ENCODE measurements around the gene LYPD6B. TPM values are rescaled to one million over a fixed set of nuclear protein-coding genes. Genes with fewer than 3 reads are reported as not detected.
A peak's percentile ranks its signal among the peaks of the same experiment; 100 is the strongest.

LYPD6B gene
- total RNA-seq, 2 experiments from 2014 or later = not detected

GRCh38 chr2:149148194-149149006 lies 109.9 kb downstream of the LYPD6B start:
- DNase-seq = no peak
- no peaks in the 10 kb centered on the region for H3K4me1 Mint-ChIP-seq (ENCODE audit: low read depth)
- H3K9me3 Mint-ChIP-seq = no peaks in the 10 kb centered on the region
- H3K27ac Mint-ChIP-seq = no peak overlapping the region
- H3K4me3 Mint-ChIP-seq = no peak overlapping the region
- peaks cover 8% of the 10 kb centered on the region for H3K27me3 Mint-ChIP-seq
- H3K36me3 Mint-ChIP-seq = no peaks in the 10 kb centered on the region
- intact Hi-C loops (cut with micrococcal nuclease) = no loop called here
- ChIA-PET POLR2A (no interaction called here), CTCF (no interaction called here)

DNA sequence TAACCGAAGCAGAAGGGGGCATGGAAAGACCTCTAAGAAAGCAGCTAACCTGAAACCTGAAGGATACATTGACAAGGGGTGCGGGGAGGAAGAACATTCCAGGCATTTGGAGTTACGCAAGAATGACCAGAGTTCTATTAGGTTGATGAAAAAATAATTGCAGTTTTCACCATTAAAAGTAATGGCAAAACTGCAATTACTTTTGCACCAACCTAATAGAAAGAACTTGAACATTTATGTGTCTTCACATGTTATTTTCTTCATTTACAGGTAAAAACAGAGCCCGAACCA lies 110.5 kb downstream of the LYPD6B start:
- H3K36me3 Mint-ChIP-seq = no peaks in the 10 kb centered on the region
- H3K27me3 Mint-ChIP-seq = peaks cover 10% of the 10 kb centered on the region

GRCh38 chr2:149152469-149152953 lies 114.0 kb downstream of the LYPD6B start:
- H3K4me1 Mint-ChIP-seq (ENCODE audit: low read depth) = no peaks in the 10 kb centered on the region

More for the DNA sequence above, 110.5 kb downstream of the LYPD6B start:
- H3K9me3 Mint-ChIP-seq = no peaks in the 10 kb centered on the region
- H3K4me1 Mint-ChIP-seq (ENCODE audit: low read depth) = no peaks in the 10 kb centered on the region
- H3K27ac Mint-ChIP-seq = no peak overlapping the region
- H3K4me3 Mint-ChIP-seq = no peak overlapping the region
- DNase-seq = no peak
- CTCF ChIA-PET = no interaction called here
- POLR2A ChIA-PET = no interaction called here
- intact Hi-C loops (cut with micrococcal nuclease) = no loop called here

GRCh38 chr2:149155196-149155969 lies 116.9 kb downstream of the LYPD6B start:
- intact Hi-C loops (cut with micrococcal nuclease) = no loop called here
- Mint-ChIP-seq H3K4me1 (ENCODE audit: low read depth) (peaks cover 3% of the 10 kb centered on the region), H3K4me3 (no peak overlapping the region), H3K9me3 (no peaks in the 10 kb centered on the region), H3K36me3 (no peaks in the 10 kb centered on the region), H3K27me3 (peaks cover 8% of the 10 kb centered on the region), H3K27ac (no peak overlapping the region)
- no peak for DNase-seq
- POLR2A ChIA-PET = no interaction called here
- CTCF ChIA-PET = no interaction called here

More at GRCh38 chr2:149152469-149152953, 114.0 kb downstream of the LYPD6B start:
- H3K9me3 Mint-ChIP-seq = no peaks in the 10 kb centered on the region
- H3K27me3 Mint-ChIP-seq = peaks cover 7% of the 10 kb centered on the region
- DNase-seq = no peak
- ChIA-PET CTCF (no interaction called here), POLR2A (no interaction called here)
- no peak overlapping the region for H3K4me3 Mint-ChIP-seq
- no peak overlapping the region for H3K27ac Mint-ChIP-seq
- no peaks in the 10 kb centered on the region for H3K36me3 Mint-ChIP-seq
- intact Hi-C loops (cut with micrococcal nuclease) = no loop called here

GRCh38 chr2:149155988-149156387 lies 117.5 kb downstream of the LYPD6B start:
- Mint-ChIP-seq H3K9me3 (no peaks in the 10 kb centered on the region), H3K4me3 (no peak overlapping the region), H3K4me1 (ENCODE audit: low read depth) (peaks cover 9% of the 10 kb centered on the region), H3K27ac (no peak overlapping the region), H3K27me3 (peaks cover 10% of the 10 kb centered on the region), H3K36me3 (no peaks in the 10 kb centered on the region)
- ChIA-PET POLR2A (no interaction called here), CTCF (no interaction called here)
- intact Hi-C loops (cut with micrococcal nuclease) = no loop called here
- no peak for DNase-seq

GRCh38 chr2:149156971-149157740 lies 118.7 kb downstream of the LYPD6B start:
- ChIA-PET CTCF (no interaction called here), POLR2A (no interaction called here)
- peaks cover 17% of the 10 kb centered on the region for H3K4me1 Mint-ChIP-seq (ENCODE audit: low read depth)
- no peak for DNase-seq
- H3K36me3 Mint-ChIP-seq = no peaks in the 10 kb centered on the region
- H3K27ac Mint-ChIP-seq = no peak overlapping the region
- intact Hi-C loops (cut with micrococcal nuclease) = no loop called here
- H3K4me3 Mint-ChIP-seq = no peak overlapping the region
- no peaks in the 10 kb centered on the region for H3K9me3 Mint-ChIP-seq
- peaks cover 10% of the 10 kb centered on the region for H3K27me3 Mint-ChIP-seq

DNA sequence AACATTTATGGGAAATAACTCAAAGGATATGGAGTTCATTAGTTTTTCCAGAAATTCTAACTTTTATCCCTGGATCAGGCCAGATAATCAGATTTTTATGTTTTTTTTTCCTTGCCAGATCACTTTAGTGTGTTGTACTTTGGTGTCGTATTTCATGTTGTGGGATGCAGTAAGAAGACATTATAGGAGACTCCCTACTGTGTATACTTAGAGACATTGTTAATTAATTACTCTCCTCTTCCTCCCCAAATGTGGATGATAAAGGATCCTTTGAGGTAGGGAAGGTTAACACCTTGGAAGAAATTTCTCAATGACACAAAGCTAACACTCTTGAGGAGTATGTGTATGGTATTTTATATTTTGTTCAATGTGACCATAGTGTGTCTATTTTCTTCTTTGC lies 120.5 kb downstream of the LYPD6B start:
- Mint-ChIP-seq H3K4me3 (no peak overlapping the region), H3K4me1 (ENCODE audit: low read depth) (peaks cover 17% of the 10 kb centered on the region), H3K27me3 (peaks cover 9% of the 10 kb centered on the region), H3K36me3 (no peaks in the 10 kb centered on the region), H3K9me3 (no peaks in the 10 kb centered on the region), H3K27ac (no peak overlapping the region)
- CTCF ChIA-PET = no interaction called here
- POLR2A ChIA-PET = no interaction called here
- no peak for DNase-seq
- intact Hi-C loops (cut with micrococcal nuclease) = no loop called here

DNA sequence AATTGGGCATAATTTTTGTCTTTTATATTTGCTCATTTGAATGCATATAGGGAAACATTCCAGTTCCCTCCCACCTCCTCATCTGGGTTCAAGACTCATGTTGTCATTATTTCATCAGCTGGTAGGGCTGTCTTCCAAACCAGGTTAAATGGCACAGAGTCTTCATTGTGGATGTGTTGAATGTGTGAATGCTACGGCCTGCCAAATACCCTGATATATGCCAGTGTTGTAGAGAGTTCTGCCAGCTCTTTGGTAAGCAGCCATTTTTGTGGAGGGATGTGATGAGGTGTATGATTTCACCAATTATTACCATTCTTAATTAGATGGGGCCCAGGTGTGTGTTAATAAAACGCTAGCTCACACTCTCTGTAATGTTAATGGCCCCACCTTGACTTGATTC lies 121.7 kb downstream of the LYPD6B start:
- no peaks in the 10 kb centered on the region for H3K36me3 Mint-ChIP-seq
- DNase-seq = no peak
- peaks cover 17% of the 10 kb centered on the region for H3K4me1 Mint-ChIP-seq (ENCODE audit: low read depth)
- POLR2A ChIA-PET = no interaction called here
- H3K4me3 Mint-ChIP-seq = no peak overlapping the region
- peaks cover 9% of the 10 kb centered on the region for H3K27me3 Mint-ChIP-seq
- H3K27ac Mint-ChIP-seq = no peak overlapping the region
- intact Hi-C loops (cut with micrococcal nuclease) = loop anchor here (5.0 to 10.0 kb wide), 3 partner anchors 73 to 405 kb away; no protein-coding TSS in a partner anchor
- H3K9me3 Mint-ChIP-seq = no peaks in the 10 kb centered on the region
- CTCF ChIA-PET = interaction anchor here (1.3 kb wide), 1 partner anchor 10 kb away, joined by 3 read pairs; no protein-coding TSS in a partner anchor

- Mint-ChIP-seq H3K27me3 (peaks cover 11% of the 10 kb centered on the region), H3K36me3 (no peaks in the 10 kb centered on the region), H3K4me1 (ENCODE audit: low read depth) (peaks cover 17% of the 10 kb centered on the region), H3K9me3 (no peaks in the 10 kb centered on the region), H3K27ac (no peak overlapping the region), H3K4me3 (no peak overlapping the region)
- intact Hi-C loops (cut with micrococcal nuclease) = loop anchor here (1.0 to 10.0 kb wide), 4 partner anchors 9 to 404 kb away; no protein-coding TSS in a partner anchor
- ChIA-PET POLR2A (no interaction called here), CTCF (interaction anchor here (1.3 kb wide), 1 partner anchor 9 kb away, joined by 3 read pairs; no protein-coding TSS in a partner anchor)
- DNase-seq = peak; percentile 43
Observed at GRCh38 chr2:149160701-149161217, 122.3 kb downstream of the LYPD6B start.

DNA sequence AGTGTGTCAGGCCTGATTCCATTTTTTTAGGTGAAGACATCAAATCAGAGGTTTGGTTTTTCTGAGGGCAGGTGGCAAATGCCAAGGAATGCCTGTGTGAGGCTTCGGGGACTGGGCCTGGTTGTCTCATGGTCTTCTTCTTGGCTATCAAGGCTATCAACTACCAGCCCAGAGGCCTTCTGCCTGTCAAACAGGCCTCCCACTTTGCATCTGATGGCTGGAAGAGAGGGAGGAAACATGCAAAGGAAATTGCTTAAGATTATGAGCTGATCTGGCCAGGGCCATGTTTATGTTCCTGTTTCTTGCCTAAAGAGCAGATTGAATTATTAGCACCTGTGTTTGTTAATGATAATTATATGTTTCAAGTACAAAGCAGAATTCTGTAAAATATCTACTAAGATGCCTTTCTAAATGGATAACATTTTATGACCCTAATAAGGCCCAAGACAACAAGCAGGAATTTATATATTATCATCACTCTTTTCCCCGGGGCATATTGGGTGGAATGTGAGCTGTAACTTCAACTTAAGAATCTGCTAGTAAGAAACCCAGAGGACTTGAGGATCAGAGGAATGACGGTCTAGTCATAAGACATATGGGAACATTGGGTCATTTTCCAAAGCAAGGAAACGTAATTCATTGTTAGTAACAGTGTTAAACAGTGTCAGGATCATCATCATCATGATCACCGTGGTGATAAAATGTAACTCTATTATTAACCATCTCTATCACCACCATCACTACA lies 123.2 kb downstream of the LYPD6B start:
- intact Hi-C loops (cut with micrococcal nuclease) = loop anchor here (1.0 to 10.0 kb wide), 4 partner anchors 8 to 403 kb away; no protein-coding TSS in a partner anchor

DNA sequence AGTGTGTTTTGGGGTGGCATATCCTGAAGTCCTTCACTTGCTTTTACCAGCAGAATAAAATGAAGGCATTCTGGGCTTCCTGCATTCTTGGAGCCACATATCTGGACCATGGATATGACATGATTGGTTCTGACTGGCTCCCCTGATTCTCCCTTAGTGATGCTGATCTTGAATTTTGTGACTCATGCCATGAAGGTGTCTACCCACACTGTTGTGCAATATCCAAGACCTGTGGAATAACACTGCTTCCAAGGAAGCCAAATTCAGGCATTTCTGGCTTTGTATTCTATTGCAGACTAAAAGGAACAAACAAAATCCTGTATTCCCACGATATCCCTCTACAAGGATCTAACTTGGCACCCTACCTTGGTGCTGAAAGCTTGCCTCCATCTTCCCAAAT lies 125.8 kb downstream of the LYPD6B start:
- Mint-ChIP-seq H3K4me3 (no peak overlapping the region), H3K27ac (no peak overlapping the region), H3K9me3 (no peaks in the 10 kb centered on the region), H3K4me1 (ENCODE audit: low read depth) (peaks cover 29% of the 10 kb centered on the region), H3K36me3 (no peaks in the 10 kb centered on the region), H3K27me3 (peaks cover 10% of the 10 kb centered on the region)
- ChIA-PET CTCF (no interaction called here), POLR2A (no interaction called here)
- intact Hi-C loops (cut with micrococcal nuclease) = loop anchor here (5.0 to 10.0 kb wide), 3 partner anchors 77 to 401 kb away; no protein-coding TSS in a partner anchor
- no peak for DNase-seq

More for the DNA sequence above, 123.2 kb downstream of the LYPD6B start:
- ChIA-PET POLR2A (no interaction called here), CTCF (interaction anchor here (0.6 kb wide), 1 partner anchor 400 kb away, joined by 3 read pairs; no protein-coding TSS in a partner anchor)
- no peaks in the 10 kb centered on the region for H3K9me3 Mint-ChIP-seq
- H3K36me3 Mint-ChIP-seq = no peaks in the 10 kb centered on the region
- DNase-seq = no peak
- no peak overlapping the region for H3K4me3 Mint-ChIP-seq
- peaks cover 12% of the 10 kb centered on the region for H3K27me3 Mint-ChIP-seq
- peaks cover 17% of the 10 kb centered on the region for H3K4me1 Mint-ChIP-seq (ENCODE audit: low read depth)
- H3K27ac Mint-ChIP-seq = no peak overlapping the region
